OCI-LY3 (cell line): ENCODE measurements around the gene FXYD2.

Experiments used
- CTCF ChIP-seq: fragments of 200-600, 300-600 bp; sonication (generic); IDR thresholded peaks from 2 replicates; pipeline ENCODE4 v1.5.1; 2014; ENCODE audit warnings: antibody characterized with exemption, low read length, low read depth
- EZH2phosphoT487 ChIP-seq: fragments of 200-600 bp; shearing (Covaris generic); IDR thresholded peaks from 2 replicates; pipeline ENCODE4 v1.6.1; 2018; ENCODE audit warnings: antibody characterized with exemption, mixed run types, low read depth

- no peak for TF ChIP-seq CTCF
- TF ChIP-seq EZH2phosphoT487 = no peak
These were observed 14.9 kb upstream of the FXYD2 start for GRCh38 chr11:117839380-117839881.
